Fibroblast of lung (primary cell): ENCODE data around the gene OR52I1. TPM values are rescaled to one million over a fixed set of nuclear protein-coding genes. Genes with fewer than 3 reads are reported as not detected.

Experiments
- DNase-seq, 2 donors: peaks; one replicate each; pipeline versions ENCODE4 v3.0.0 to v3.0.0-alpha.2; 2010; ENCODE audit warnings: low read depth in 2 of 2
- H2AFZ ChIP-seq: 2 replicates; pipeline ENCODE4 v1.5.1; 2012; ENCODE audit warnings: low read length, control low read depth, inconsistent platforms
- H3K27ac ChIP-seq: 2 replicates; pipeline ENCODE4 v1.5.1; 2011; ENCODE audit warnings: low read length, control low read depth; ENCODE audit not compliant: insufficient read depth
- H3K27me3 ChIP-seq: 2 replicates; pipeline ENCODE4 v1.5.1; 2011; ENCODE audit warnings: mild to moderate bottlenecking, low read length; ENCODE audit not compliant: control insufficient read depth, insufficient read depth
- H3K36me3 ChIP-seq: 2 replicates; pipeline ENCODE4 v1.5.1; 2011; ENCODE audit warnings: low read length; ENCODE audit not compliant: control insufficient read depth, insufficient read depth
- H3K4me1 ChIP-seq: 2 replicates; pipeline ENCODE4 v1.5.1; 2011; ENCODE audit warnings: low read length; ENCODE audit not compliant: control insufficient read depth, insufficient read depth; ENCODE audit errors: extremely low read depth
- H3K4me2 ChIP-seq: 2 replicates; pipeline ENCODE4 v1.5.1; 2011; ENCODE audit warnings: low read length, control low read depth; ENCODE audit not compliant: insufficient read depth; ENCODE audit errors: extremely low read depth
- H3K4me3 ChIP-seq, 4 experiments: fragments of 200-600 bp in 1 of 4; sonication (generic) in 1 of 4; replicated peaks in 1 of 4; 2 replicates each; pipeline ENCODE4 v1.5.1; 2011 to 2016; ENCODE audit warnings: low read length in 4 of 4, low read depth in 3 of 4, mild to moderate bottlenecking in 3 of 4, control low read depth in 2 of 4, inconsistent platforms in 1 of 4, mixed read lengths in 1 of 4; ENCODE audit not compliant: insufficient read depth in 1 of 4; ENCODE audit errors: control extremely low read depth in 1 of 4
- H3K79me2 ChIP-seq: 2 replicates; pipeline ENCODE4 v1.5.1; 2012; ENCODE audit warnings: mild to moderate bottlenecking, low read length, inconsistent platforms; ENCODE audit not compliant: control insufficient read depth, insufficient read depth
- H3K9ac ChIP-seq: 2 replicates; pipeline ENCODE4 v1.5.1; 2011; ENCODE audit warnings: mild to moderate bottlenecking, low read length, control low read depth; ENCODE audit not compliant: insufficient read depth
- H3K9me3 ChIP-seq: 2 replicates; pipeline ENCODE4 v1.5.1; 2012; ENCODE audit warnings: low read depth, low read length; ENCODE audit not compliant: control insufficient read depth, insufficient read depth
- H4K20me1 ChIP-seq: 2 replicates; pipeline ENCODE4 v1.5.1; 2011; ENCODE audit warnings: low read length; ENCODE audit not compliant: control insufficient read depth, insufficient read depth; ENCODE audit errors: extremely low read depth
- EZH2 ChIP-seq: IDR thresholded peaks from 2 replicates; pipeline ENCODE4 v1.5.1; 2012; ENCODE audit warnings: low read length, control low read depth, mild to moderate bottlenecking; ENCODE audit errors: missing control alignments
- polyA plus RNA-seq, 2 donors: library from polyadenylated mRNA; depleted of rRNA in 1 of 2; stranded (reverse) in 1 of 2; unstranded in 1 of 2; fragments of >200 nt; gene quantifications; 2 replicates each; pipeline ENCODE4 v1.2.1, GENCODE V29; 2011 to 2012; ENCODE audit warnings: missing spikeins in 1 of 2
- total RNA-seq: library from RNA; depleted of rRNA; stranded (reverse); fragments of >200 nt; gene quantifications from 2 replicates; pipeline ENCODE4 v1.2.1, GENCODE V29; 2014
- TF ChIP-seq, protein P1 (sequence below), 2 donors: IDR thresholded peaks in 1 of 2; conservative IDR thresholded peaks in 1 of 2; 1 replicate in 1 of 2; 2 replicates in 1 of 2; pipeline ENCODE4 v1.5.1; 2011 to 2012; ENCODE audit warnings: low read length in 2 of 2, control low read depth in 1 of 2, inconsistent platforms in 1 of 2, low read depth in 1 of 2, mild to moderate bottlenecking in 1 of 2

The OR52I1 gene
- total and polyA plus RNA-seq, 2 donors (not counting 1 experiment from before 2014, with no cell fraction given), result not detected

- Histone ChIP-seq H3K27ac (no peak overlapping the region), H3K4me3 (no peak overlapping the region), H4K20me1 (no peaks in the 10 kb centered on the region), H3K79me2 (no peaks in the 10 kb centered on the region), H3K36me3 (no peaks in the 10 kb centered on the region), H2AFZ (no peak overlapping the region), H3K4me1 (no peaks in the 10 kb centered on the region), H3K9me3 (no peaks in the 10 kb centered on the region), H3K27me3 (no peaks in the 10 kb centered on the region), H3K4me2 (no peak overlapping the region), H3K9ac (no peak overlapping the region)
- no peak for TF ChIP-seq EZH2
- TF ChIP-seq, protein P1, sequence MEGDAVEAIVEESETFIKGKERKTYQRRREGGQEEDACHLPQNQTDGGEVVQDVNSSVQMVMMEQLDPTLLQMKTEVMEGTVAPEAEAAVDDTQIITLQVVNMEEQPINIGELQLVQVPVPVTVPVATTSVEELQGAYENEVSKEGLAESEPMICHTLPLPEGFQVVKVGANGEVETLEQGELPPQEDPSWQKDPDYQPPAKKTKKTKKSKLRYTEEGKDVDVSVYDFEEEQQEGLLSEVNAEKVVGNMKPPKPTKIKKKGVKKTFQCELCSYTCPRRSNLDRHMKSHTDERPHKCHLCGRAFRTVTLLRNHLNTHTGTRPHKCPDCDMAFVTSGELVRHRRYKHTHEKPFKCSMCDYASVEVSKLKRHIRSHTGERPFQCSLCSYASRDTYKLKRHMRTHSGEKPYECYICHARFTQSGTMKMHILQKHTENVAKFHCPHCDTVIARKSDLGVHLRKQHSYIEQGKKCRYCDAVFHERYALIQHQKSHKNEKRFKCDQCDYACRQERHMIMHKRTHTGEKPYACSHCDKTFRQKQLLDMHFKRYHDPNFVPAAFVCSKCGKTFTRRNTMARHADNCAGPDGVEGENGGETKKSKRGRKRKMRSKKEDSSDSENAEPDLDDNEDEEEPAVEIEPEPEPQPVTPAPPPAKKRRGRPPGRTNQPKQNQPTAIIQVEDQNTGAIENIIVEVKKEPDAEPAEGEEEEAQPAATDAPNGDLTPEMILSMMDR (conservative IDR thresholded peaks at IDR 0.05 in 1 of 2, IDR thresholded peaks at IDR 0.05 in 1 of 2; ENCODE audit: low read depth in 1 of 2, low read length in 2 of 2), result no peak
- no peak for DNase-seq
Measured at GRCh38 chr11:4560467-4560866, 33.4 kb upstream of the OR52I1 start.

DNA sequence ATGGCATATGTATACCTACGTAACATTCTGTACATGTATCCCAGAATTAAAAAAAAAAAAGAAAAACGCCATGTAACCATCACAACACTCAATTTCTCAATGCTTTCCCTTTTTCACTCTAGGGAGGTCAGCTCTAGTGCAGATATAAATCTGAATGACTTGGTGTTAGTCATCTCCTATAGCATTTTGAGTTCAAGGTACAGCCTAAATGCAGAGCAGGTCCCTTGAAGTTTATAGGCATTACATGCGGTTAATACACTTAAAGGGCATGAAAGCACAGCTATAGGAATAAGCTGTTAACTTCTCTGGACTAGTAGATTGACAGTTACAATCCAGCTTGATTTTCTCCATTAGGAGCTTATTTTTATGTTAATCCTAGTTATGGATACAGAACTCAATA is 28.5 kb upstream of the OR52I1 start:
- H3K9ac ChIP-seq, result no peak overlapping the region
- H4K20me1 ChIP-seq, result no peaks in the 10 kb centered on the region
- H3K4me3 ChIP-seq, result no peak overlapping the region
- DNase-seq, result no peak
- no peak overlapping the region for H3K27ac ChIP-seq
- H3K9me3 ChIP-seq, result no peaks in the 10 kb centered on the region
- no peaks in the 10 kb centered on the region for H3K27me3 ChIP-seq
- H2AFZ ChIP-seq, result no peak overlapping the region
- no peak overlapping the region for H3K4me2 ChIP-seq
- TF ChIP-seq, protein P1 (conservative IDR thresholded peaks at IDR 0.05 in 1 of 2, IDR thresholded peaks at IDR 0.05 in 1 of 2; ENCODE audit: low read depth in 1 of 2, low read length in 2 of 2), result no peak
- TF ChIP-seq EZH2, result no peak
- H3K4me1 ChIP-seq, result no peaks in the 10 kb centered on the region
- no peaks in the 10 kb centered on the region for H3K36me3 ChIP-seq
- H3K79me2 ChIP-seq, result no peaks in the 10 kb centered on the region

- DNase-seq, result no peak
- no peaks in the 10 kb centered on the region for H3K36me3 ChIP-seq
- no peak for TF ChIP-seq EZH2
- TF ChIP-seq, protein P1 (conservative IDR thresholded peaks at IDR 0.05 in 1 of 2, IDR thresholded peaks at IDR 0.05 in 1 of 2; ENCODE audit: low read depth in 1 of 2, low read length in 2 of 2), result no peak
- H3K27me3 ChIP-seq, result no peaks in the 10 kb centered on the region
- no peak overlapping the region for H3K27ac ChIP-seq
- H3K4me3 ChIP-seq, result no peak overlapping the region
- no peak overlapping the region for H2AFZ ChIP-seq
- H3K9ac ChIP-seq, result no peak overlapping the region
- H4K20me1 ChIP-seq, result no peaks in the 10 kb centered on the region
- H3K4me2 ChIP-seq, result no peak overlapping the region
- no peaks in the 10 kb centered on the region for H3K4me1 ChIP-seq
- no peaks in the 10 kb centered on the region for H3K79me2 ChIP-seq
- no peaks in the 10 kb centered on the region for H3K9me3 ChIP-seq
Measured at GRCh38 chr11:4569075-4569474, 24.8 kb upstream of the OR52I1 start.
